HepG2 (cell line): ENCODE results near the gene NECTIN2. TPM values are rescaled to one million over a fixed set of nuclear protein-coding genes. Genes with fewer than 3 reads are reported as not detected.
A peak's percentile ranks its signal among the peaks of the same experiment; 100 is the strongest.

Source experiments
- DMAP1 ChIP-seq: IDR thresholded peaks from 2 replicates; pipeline ENCODE4 v1.6.1; 2016
- EEA1 ChIP-seq: sonication (generic); formaldehyde crosslinking; IDR thresholded peaks from 2 replicates; pipeline ENCODE4 v1.5.1; 2020; ENCODE audit warnings: mild to moderate bottlenecking, missing genetic modification reagents, borderline replicate concordance
- ERF ChIP-seq: IDR thresholded peaks from 2 replicates; pipeline ENCODE4 v1.6.1; 2018; ENCODE audit warnings: missing biosample characterization, missing genetic modification reagents
- HOXA3 ChIP-seq: sonication (generic); formaldehyde crosslinking; IDR thresholded peaks from 2 replicates; pipeline ENCODE4 v1.5.0; 2020; ENCODE audit warnings: missing genetic modification reagents
- JUND ChIP-seq: sonication (generic); formaldehyde crosslinking; IDR thresholded peaks from 2 replicates; pipeline ENCODE4 v1.8.0; 2022; ENCODE audit warnings: mild to moderate bottlenecking, missing genetic modification reagents
- MLLT10 ChIP-seq: sonication (generic); formaldehyde crosslinking; IDR thresholded peaks from 2 replicates; pipeline ENCODE4 v1.4.0; 2020; ENCODE audit warnings: missing genetic modification reagents
- NFYC ChIP-seq: IDR thresholded peaks from 2 replicates; pipeline ENCODE4 v1.6.1; 2016; ENCODE audit warnings: missing genetic modification reagents, missing compliant biosample characterization
- PAF1 ChIP-seq: IDR thresholded peaks from 2 replicates; pipeline ENCODE4 v1.6.1; 2016; ENCODE audit warnings: missing genetic modification reagents, missing compliant biosample characterization
- POLR2AphosphoS5 ChIP-seq: IDR thresholded peaks from 2 replicates; pipeline ENCODE4 v1.6.1; 2012; ENCODE audit warnings: low read depth, low read length
- SRSF1 ChIP-seq: fragments of 200-400 bp; formaldehyde crosslinking; optimal IDR thresholded peaks from 2 replicates; pipeline ENCODE3; 2017; ENCODE audit warnings: mild to moderate bottlenecking, low read depth, low read length, moderate library complexity
- TP53 ChIP-seq: sonication (generic); formaldehyde crosslinking; conservative IDR thresholded peaks from 2 replicates; pipeline ENCODE4 v1.4.0; 2020; ENCODE audit warnings: missing genetic modification reagents
- ZFYVE20 ChIP-seq: sonication (generic); formaldehyde crosslinking; IDR thresholded peaks from 2 replicates; pipeline ENCODE4 v1.8.0; 2023; ENCODE audit warnings: low read depth, mild to moderate bottlenecking, moderate library complexity, missing genetic modification reagents, borderline replicate concordance
- ZKSCAN8 ChIP-seq: IDR thresholded peaks from 2 replicates; pipeline ENCODE4 v1.6.1; 2016; ENCODE audit warnings: borderline replicate concordance, missing genetic modification reagents, missing compliant biosample characterization
- ZNF296 ChIP-seq: sonication (generic); formaldehyde crosslinking; conservative IDR thresholded peaks from 2 replicates; pipeline ENCODE4 v1.5.0; 2020; ENCODE audit warnings: mild to moderate bottlenecking, missing genetic modification reagents
- polyA plus RNA-seq, 8 experiments: library from polyadenylated mRNA; depleted of rRNA in 3 of 8; stranded (reverse) in 7 of 8; unstranded in 1 of 8; fragments of >200 nt; fragmentation: Illumina TruSeq in 4 of 8; extraction: Trizol in 4 of 8; gene quantifications; 2 replicates each; pipeline versions ENCODE4 v1.2.1 to v1.2.3, GENCODE V29; 2011 to 2016; ENCODE audit warnings: low read depth in 4 of 8, missing spikeins in 1 of 8, mixed read lengths in 1 of 8; ENCODE audit not compliant: insufficient read depth in 1 of 8
- total RNA-seq, 5 experiments: library from RNA; depleted of rRNA; stranded (reverse); fragments of >200 nt; fragmentation: Illumina TruSeq; extraction: Trizol; gene quantifications; 2 replicates each; pipeline ENCODE4 v1.2.3, GENCODE V29; 2016; ENCODE audit warnings: low read depth in 1 of 5
- TF ChIP-seq, protein P1 (sequence below): sonication (generic); formaldehyde crosslinking; IDR thresholded peaks from 2 replicates; pipeline ENCODE4 v1.4.0; 2020; ENCODE audit warnings: missing genetic modification reagents, mild to moderate bottlenecking, borderline replicate concordance
- TF ChIP-seq, protein P2 (sequence below): sonication (generic); formaldehyde crosslinking; IDR thresholded peaks from 2 replicates; pipeline ENCODE4 v1.4.0; 2020; ENCODE audit warnings: missing genetic modification reagents; ENCODE audit errors: not compliant biosample characterization
- TF ChIP-seq, protein P3 (sequence below): sonication (generic); formaldehyde crosslinking; IDR thresholded peaks from 2 replicates; pipeline ENCODE4 v1.8.1; 2023; ENCODE audit warnings: mild to moderate bottlenecking, missing genetic modification reagents
- TF ChIP-seq, protein P4 (sequence below): sonication (generic); formaldehyde crosslinking; IDR thresholded peaks from 2 replicates; pipeline ENCODE4 v1.4.0; 2020; ENCODE audit warnings: missing genetic modification reagents
- TF ChIP-seq, protein P5 (sequence below): sonication (generic); formaldehyde crosslinking; IDR thresholded peaks from 2 replicates; pipeline ENCODE4 v1.4.0; 2020; ENCODE audit warnings: missing genetic modification reagents
- TF ChIP-seq, protein P6 (sequence below): sonication (generic); formaldehyde crosslinking; IDR thresholded peaks from 2 replicates; pipeline ENCODE4 v1.5.0; 2020; ENCODE audit warnings: missing genetic modification reagents

The NECTIN2 gene
- total and polyA plus RNA-seq, 2 of the 13 experiments (the other 11 are each of a cell fraction or from before 2014, with no cell fraction given), result 75.4 to 114 TPM

DNA sequence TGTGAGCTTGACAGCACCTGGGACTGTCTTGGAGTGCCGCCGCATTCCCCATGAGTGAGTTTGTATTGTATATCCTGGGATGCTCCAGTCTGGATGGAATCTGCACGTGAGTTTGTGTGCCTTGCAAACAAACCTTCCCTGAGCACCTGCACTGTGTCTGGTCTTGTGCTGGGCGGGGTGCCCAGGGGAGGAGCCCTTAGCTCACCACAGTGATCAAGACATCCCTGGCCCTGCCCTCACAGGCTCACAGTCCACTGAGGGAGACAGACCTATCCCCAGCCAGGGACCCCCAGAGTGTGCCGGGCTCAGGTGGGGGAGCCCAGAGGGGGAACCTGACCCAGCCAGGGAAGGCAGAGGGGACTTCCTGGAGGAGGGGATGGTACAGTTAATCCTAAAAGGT lies 38.9 kb upstream of the NECTIN2 start (continued):
- TF ChIP-seq, protein P1, sequence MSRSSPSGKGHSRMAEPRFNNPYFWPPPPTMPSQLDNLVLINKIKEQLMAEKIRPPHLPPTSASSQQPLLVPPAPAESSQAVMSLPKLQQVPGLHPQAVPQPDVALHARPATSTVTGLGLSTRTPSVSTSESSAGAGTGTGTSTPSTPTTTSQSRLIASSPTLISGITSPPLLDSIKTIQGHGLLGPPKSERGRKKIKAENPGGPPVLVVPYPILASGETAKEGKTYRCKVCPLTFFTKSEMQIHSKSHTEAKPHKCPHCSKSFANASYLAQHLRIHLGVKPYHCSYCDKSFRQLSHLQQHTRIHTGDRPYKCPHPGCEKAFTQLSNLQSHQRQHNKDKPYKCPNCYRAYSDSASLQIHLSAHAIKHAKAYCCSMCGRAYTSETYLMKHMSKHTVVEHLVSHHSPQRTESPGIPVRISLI, result no peak
- TF ChIP-seq, protein P2, sequence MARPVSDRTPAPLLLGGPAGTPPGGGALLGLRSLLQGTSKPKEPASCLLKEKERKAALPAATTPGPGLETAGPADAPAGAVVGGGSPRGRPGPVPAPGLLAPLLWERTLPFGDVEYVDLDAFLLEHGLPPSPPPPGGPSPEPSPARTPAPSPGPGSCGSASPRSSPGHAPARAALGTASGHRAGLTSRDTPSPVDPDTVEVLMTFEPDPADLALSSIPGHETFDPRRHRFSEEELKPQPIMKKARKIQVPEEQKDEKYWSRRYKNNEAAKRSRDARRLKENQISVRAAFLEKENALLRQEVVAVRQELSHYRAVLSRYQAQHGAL (CRISPR knock-in tag), result no peak
- TF ChIP-seq ERF (CRISPR knock-in tag), result 0 out of 2 replicates have a peak, but pooled peaks have one; percentile 19
- TF ChIP-seq, protein P3, sequence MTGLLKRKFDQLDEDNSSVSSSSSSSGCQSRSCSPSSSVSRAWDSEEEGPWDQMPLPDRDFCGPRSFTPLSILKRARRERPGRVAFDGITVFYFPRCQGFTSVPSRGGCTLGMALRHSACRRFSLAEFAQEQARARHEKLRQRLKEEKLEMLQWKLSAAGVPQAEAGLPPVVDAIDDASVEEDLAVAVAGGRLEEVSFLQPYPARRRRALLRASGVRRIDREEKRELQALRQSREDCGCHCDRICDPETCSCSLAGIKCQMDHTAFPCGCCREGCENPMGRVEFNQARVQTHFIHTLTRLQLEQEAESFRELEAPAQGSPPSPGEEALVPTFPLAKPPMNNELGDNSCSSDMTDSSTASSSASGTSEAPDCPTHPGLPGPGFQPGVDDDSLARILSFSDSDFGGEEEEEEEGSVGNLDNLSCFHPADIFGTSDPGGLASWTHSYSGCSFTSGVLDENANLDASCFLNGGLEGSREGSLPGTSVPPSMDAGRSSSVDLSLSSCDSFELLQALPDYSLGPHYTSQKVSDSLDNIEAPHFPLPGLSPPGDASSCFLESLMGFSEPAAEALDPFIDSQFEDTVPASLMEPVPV (CRISPR knock-in tag), result no peak; the same call in 1 of the 2 replicates
- TF ChIP-seq NFYC, result no peak
- TF ChIP-seq, protein P4, sequence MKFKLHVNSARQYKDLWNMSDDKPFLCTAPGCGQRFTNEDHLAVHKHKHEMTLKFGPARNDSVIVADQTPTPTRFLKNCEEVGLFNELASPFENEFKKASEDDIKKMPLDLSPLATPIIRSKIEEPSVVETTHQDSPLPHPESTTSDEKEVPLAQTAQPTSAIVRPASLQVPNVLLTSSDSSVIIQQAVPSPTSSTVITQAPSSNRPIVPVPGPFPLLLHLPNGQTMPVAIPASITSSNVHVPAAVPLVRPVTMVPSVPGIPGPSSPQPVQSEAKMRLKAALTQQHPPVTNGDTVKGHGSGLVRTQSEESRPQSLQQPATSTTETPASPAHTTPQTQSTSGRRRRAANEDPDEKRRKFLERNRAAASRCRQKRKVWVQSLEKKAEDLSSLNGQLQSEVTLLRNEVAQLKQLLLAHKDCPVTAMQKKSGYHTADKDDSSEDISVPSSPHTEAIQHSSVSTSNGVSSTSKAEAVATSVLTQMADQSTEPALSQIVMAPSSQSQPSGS (CRISPR knock-in tag), result peak; percentile 61; the same call in 1 of the 2 replicates
- no peak for TF ChIP-seq ZKSCAN8 (CRISPR knock-in tag)
- no peak for TF ChIP-seq EEA1
- TF ChIP-seq, protein P5, sequence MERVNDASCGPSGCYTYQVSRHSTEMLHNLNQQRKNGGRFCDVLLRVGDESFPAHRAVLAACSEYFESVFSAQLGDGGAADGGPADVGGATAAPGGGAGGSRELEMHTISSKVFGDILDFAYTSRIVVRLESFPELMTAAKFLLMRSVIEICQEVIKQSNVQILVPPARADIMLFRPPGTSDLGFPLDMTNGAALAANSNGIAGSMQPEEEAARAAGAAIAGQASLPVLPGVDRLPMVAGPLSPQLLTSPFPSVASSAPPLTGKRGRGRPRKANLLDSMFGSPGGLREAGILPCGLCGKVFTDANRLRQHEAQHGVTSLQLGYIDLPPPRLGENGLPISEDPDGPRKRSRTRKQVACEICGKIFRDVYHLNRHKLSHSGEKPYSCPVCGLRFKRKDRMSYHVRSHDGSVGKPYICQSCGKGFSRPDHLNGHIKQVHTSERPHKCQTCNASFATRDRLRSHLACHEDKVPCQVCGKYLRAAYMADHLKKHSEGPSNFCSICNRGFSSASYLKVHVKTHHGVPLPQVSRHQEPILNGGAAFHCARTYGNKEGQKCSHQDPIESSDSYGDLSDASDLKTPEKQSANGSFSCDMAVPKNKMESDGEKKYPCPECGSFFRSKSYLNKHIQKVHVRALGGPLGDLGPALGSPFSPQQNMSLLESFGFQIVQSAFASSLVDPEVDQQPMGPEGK (CRISPR knock-in tag), result peak; percentile 63; the same call in 1 of the 2 replicates
- TF ChIP-seq, protein P6, sequence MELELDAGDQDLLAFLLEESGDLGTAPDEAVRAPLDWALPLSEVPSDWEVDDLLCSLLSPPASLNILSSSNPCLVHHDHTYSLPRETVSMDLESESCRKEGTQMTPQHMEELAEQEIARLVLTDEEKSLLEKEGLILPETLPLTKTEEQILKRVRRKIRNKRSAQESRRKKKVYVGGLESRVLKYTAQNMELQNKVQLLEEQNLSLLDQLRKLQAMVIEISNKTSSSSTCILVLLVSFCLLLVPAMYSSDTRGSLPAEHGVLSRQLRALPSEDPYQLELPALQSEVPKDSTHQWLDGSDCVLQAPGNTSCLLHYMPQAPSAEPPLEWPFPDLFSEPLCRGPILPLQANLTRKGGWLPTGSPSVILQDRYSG, result no peak
- no peak for TF ChIP-seq ZNF296 (CRISPR knock-in tag)
- no peak for TF ChIP-seq POLR2AphosphoS5
- no peak for TF ChIP-seq JUND (CRISPR knock-in tag)
- no peak for TF ChIP-seq ZFYVE20 (CRISPR knock-in tag)
- no peak for TF ChIP-seq DMAP1
- no peak for TF ChIP-seq MLLT10
- no peak for TF ChIP-seq PAF1 (CRISPR knock-in tag)
- no peak for TF ChIP-seq TP53 (CRISPR knock-in tag)
- TF ChIP-seq HOXA3 (CRISPR knock-in tag), result peak; percentile 67; the same call in 1 of the 2 replicates
- no peak for TF ChIP-seq SRSF1
